Gastroesophageal sphincter (tissue), 4 donors: Measurements from ENCODE around the gene RAP2B. TPM values are rescaled to one million over a fixed set of nuclear protein-coding genes. Genes with fewer than 3 reads are reported as not detected.

Experiments
- ATAC-seq: fragments of 150-250 bp; one replicate; pipeline ENCODE4 v1.9.1; 2016; ENCODE audit warnings: mild to moderate bottlenecking, moderate library complexity
- H3K27ac ChIP-seq, 4 donors: fragments of 200-600 bp; sonication (generic) in 3 of 4; 1 replicate in 3 of 4; 2 replicates in 1 of 4; pipeline ENCODE4 v1.5.1; 2016 to 2019
- H3K27me3 ChIP-seq: fragments of 200-600 bp; sonication (generic); one replicate; pipeline ENCODE4 v1.5.1; 2019
- H3K36me3 ChIP-seq, 2 donors: fragments of 200-600 bp; sonication (generic); one replicate each; pipeline ENCODE4 v1.5.1; 2019; ENCODE audit warnings: control low read depth in 1 of 2
- H3K4me1 ChIP-seq, 3 donors: fragments of 200-600 bp; sonication (generic); 1 replicate in 2 of 3; 2 replicates in 1 of 3; pipeline ENCODE4 v1.5.1; 2016 to 2019; ENCODE audit warnings: control low read depth in 2 of 3
- H3K4me3 ChIP-seq, 2 donors: fragments of 200-600 bp; sonication (generic); one replicate each; pipeline ENCODE4 v1.5.1; 2019; ENCODE audit warnings: mild to moderate bottlenecking in 1 of 2, moderate library complexity in 1 of 2
- H3K9me3 ChIP-seq, 3 donors: fragments of 200-600 bp; sonication (generic); one replicate each; pipeline ENCODE4 v1.5.1; 2017 to 2019; ENCODE audit warnings: control low read depth in 2 of 3
- CTCF ChIP-seq, 4 experiments: fragments of 200-600 bp in 2 of 4; fragments of 450-650 bp in 2 of 4; sonication (generic) in 1 of 4; IDR thresholded peaks; one replicate each; pipeline ENCODE4 v1.5.1; 2017 to 2019; ENCODE audit warnings: antibody characterized with exemption in 4 of 4, mild to moderate bottlenecking in 2 of 4, moderate library complexity in 2 of 4
- EP300 ChIP-seq: sonication (generic); formaldehyde crosslinking; IDR thresholded peaks from one replicate; pipeline ENCODE4 v1.6.1; 2017; ENCODE audit warnings: antibody characterized with exemption, mild to moderate bottlenecking
- POLR2A ChIP-seq, 2 donors: fragments of 450-650 bp; IDR thresholded peaks; one replicate each; pipeline ENCODE4 v1.6.1; 2017; ENCODE audit warnings: antibody characterized with exemption in 2 of 2, mild to moderate bottlenecking in 2 of 2, moderate library complexity in 1 of 2
- POLR2AphosphoS5 ChIP-seq: sonication (generic); formaldehyde crosslinking; IDR thresholded peaks from one replicate; pipeline ENCODE4 v1.6.1; 2017; ENCODE audit warnings: antibody characterized with exemption
- WGBS, 2 donors: methylation state at CpG; one replicate each; pipeline ENCODE4 v1.1.5; 2018; ENCODE audit warnings: low coverage in 1 of 2; 5-methylcytosine and 5-hydroxymethylcytosine counted together
- total RNA-seq, 4 donors: library from RNA; depleted of rRNA; stranded (reverse); fragments of >200 nt; gene quantifications; one replicate each; pipeline ENCODE4 v1.1.0, GENCODE V29; 2016

RAP2B gene
- total RNA-seq, 4 donors from 2014 or later = 11.5 to 14.7 (median 13.5) TPM

- Histone ChIP-seq H3K36me3 (no peaks in the 10 kb centered on the region), H3K4me1 (no peaks in the 10 kb centered on the region), H3K27me3 (no peaks in the 10 kb centered on the region), H3K9me3 (no peaks in the 10 kb centered on the region), H3K4me3 (no peak overlapping the region), H3K27ac (peak overlapping the region in 1 of 4 donors; percentile 36)
- ATAC-seq = peak; percentile 88
- 27 to 38% methylated on average over 4 to 5 of the region's 5 CpGs for WGBS, 2 donors
- TF ChIP-seq POLR2A (IDR thresholded peaks at IDR 0.05) (no peak), POLR2AphosphoS5 (peak; percentile 75)
These were observed 23.5 kb upstream of the RAP2B start for GRCh38 chr3:153138276-153139210.

- 56 to 75% methylated on average over 1 of the region's 1 CpG for WGBS, 2 donors
- no peak for TF ChIP-seq POLR2A (IDR thresholded peaks at IDR 0.05)
- TF ChIP-seq POLR2AphosphoS5 = no peak
- no peak for TF ChIP-seq CTCF (IDR thresholded peaks at IDR 0.05)
- TF ChIP-seq EP300 = no peak
- no peak overlapping the region for H3K27ac ChIP-seq
- no peaks in the 10 kb centered on the region for H3K4me1 ChIP-seq
- no peak overlapping the region for H3K4me3 ChIP-seq
- no peaks in the 10 kb centered on the region for H3K36me3 ChIP-seq
- no peak for ATAC-seq
- no peaks in the 10 kb centered on the region for H3K27me3 ChIP-seq
- H3K9me3 ChIP-seq = no peaks in the 10 kb centered on the region
These were observed 19.1 kb upstream of the RAP2B start for GRCh38 chr3:153142961-153143360.

GRCh38 chr3:153144071-153144470, 18.0 kb upstream of the RAP2B start:
- Histone ChIP-seq H3K27me3 (no peaks in the 10 kb centered on the region), H3K4me1 (no peaks in the 10 kb centered on the region), H3K9me3 (no peaks in the 10 kb centered on the region), H3K36me3 (no peaks in the 10 kb centered on the region), H3K27ac (no peak overlapping the region), H3K4me3 (no peak overlapping the region)
- no peak for TF ChIP-seq EP300
- no peak for TF ChIP-seq POLR2AphosphoS5
- no peak for TF ChIP-seq CTCF (IDR thresholded peaks at IDR 0.05)
- TF ChIP-seq POLR2A (IDR thresholded peaks at IDR 0.05) = no peak
- 86% methylated on average over 1 of the region's 1 CpG for whole genome bisulfite sequencing, 2 donors
- no peak for ATAC-seq

GRCh38 chr3:153144779-153145178, 17.2 kb upstream of the RAP2B start:
- Histone ChIP-seq H3K4me1 (no peaks in the 10 kb centered on the region), H3K4me3 (no peak overlapping the region), H3K9me3 (no peaks in the 10 kb centered on the region), H3K27me3 (no peaks in the 10 kb centered on the region), H3K27ac (no peak overlapping the region), H3K36me3 (no peaks in the 10 kb centered on the region)
- TF ChIP-seq POLR2A (IDR thresholded peaks at IDR 0.05) = no peak
- TF ChIP-seq CTCF (IDR thresholded peaks at IDR 0.05) = no peak
- TF ChIP-seq POLR2AphosphoS5 = no peak
- TF ChIP-seq EP300 = no peak
- ATAC-seq = no peak
- WGBS, 2 donors = 100% methylated on average over 1 of the region's 1 CpG; no CpG with 5 or more reads in 1 of the 2 donors

- no peak overlapping the region for H3K27ac ChIP-seq
- no peak overlapping the region for H3K4me3 ChIP-seq
- no peaks in the 10 kb centered on the region for H3K36me3 ChIP-seq
- ATAC-seq = no peak
- TF ChIP-seq EP300 = no peak
- TF ChIP-seq POLR2AphosphoS5 = no peak
- no peak for TF ChIP-seq POLR2A (IDR thresholded peaks at IDR 0.05)
- TF ChIP-seq CTCF (IDR thresholded peaks at IDR 0.05) = no peak
- H3K4me1 ChIP-seq = no peaks in the 10 kb centered on the region
- H3K9me3 ChIP-seq = no peaks in the 10 kb centered on the region
- no peaks in the 10 kb centered on the region for H3K27me3 ChIP-seq
These were observed 16.6 kb upstream of the RAP2B start for GRCh38 chr3:153145454-153145853.
